Measurements from ENCODE around the gene LIPH.

LIPH gene

DNA sequence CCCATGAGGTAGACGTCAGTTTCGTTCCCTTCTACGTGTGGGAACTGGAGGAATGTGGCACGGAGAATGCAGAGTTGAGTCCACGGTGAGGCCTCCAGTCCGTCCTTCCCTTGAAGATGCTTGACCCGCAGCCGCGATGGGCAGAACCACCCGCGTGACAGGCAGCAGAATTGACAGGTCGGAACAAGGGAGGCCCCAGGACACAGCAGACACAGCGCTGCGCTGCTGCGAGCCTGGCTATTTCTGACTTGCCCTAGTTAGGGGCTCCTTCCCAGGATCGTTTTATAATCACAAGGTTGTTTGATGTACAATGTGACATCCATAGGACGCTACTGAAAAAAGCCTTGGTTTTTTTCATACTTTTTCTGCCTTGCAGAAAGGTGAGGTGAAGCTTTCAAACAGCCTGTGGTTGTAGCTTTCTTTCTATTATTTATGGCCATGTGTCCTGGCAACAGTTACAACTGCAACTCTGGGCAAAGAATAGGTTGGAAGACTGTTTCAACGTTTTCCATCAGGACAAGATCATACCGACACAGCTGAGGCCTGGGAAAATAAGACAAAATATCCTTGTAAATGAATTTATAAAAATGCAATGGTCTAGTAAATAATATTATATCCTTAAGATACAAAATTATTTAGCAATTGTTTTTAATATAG, 43.9 kb downstream of the LIPH start:
- no peak for TF ChIP-seq SIN3A (IDR thresholded peaks at IDR 0.05; ENCODE audit: borderline replicate concordance, insufficient read depth, low read length)
- TF ChIP-seq, protein P1, sequence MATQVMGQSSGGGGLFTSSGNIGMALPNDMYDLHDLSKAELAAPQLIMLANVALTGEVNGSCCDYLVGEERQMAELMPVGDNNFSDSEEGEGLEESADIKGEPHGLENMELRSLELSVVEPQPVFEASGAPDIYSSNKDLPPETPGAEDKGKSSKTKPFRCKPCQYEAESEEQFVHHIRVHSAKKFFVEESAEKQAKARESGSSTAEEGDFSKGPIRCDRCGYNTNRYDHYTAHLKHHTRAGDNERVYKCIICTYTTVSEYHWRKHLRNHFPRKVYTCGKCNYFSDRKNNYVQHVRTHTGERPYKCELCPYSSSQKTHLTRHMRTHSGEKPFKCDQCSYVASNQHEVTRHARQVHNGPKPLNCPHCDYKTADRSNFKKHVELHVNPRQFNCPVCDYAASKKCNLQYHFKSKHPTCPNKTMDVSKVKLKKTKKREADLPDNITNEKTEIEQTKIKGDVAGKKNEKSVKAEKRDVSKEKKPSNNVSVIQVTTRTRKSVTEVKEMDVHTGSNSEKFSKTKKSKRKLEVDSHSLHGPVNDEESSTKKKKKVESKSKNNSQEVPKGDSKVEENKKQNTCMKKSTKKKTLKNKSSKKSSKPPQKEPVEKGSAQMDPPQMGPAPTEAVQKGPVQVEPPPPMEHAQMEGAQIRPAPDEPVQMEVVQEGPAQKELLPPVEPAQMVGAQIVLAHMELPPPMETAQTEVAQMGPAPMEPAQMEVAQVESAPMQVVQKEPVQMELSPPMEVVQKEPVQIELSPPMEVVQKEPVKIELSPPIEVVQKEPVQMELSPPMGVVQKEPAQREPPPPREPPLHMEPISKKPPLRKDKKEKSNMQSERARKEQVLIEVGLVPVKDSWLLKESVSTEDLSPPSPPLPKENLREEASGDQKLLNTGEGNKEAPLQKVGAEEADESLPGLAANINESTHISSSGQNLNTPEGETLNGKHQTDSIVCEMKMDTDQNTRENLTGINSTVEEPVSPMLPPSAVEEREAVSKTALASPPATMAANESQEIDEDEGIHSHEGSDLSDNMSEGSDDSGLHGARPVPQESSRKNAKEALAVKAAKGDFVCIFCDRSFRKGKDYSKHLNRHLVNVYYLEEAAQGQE (IDR thresholded peaks at IDR 0.05; ENCODE audit: insufficient read depth in 1 of 2, low read depth in 2 of 2, low read length in 2 of 2): no peak
- TF ChIP-seq TAF1 (IDR thresholded peaks at IDR 0.05; ENCODE audit: borderline replicate concordance, insufficient read depth, low read length): no peak
- no peak for TF ChIP-seq POLR2AphosphoS5 (IDR thresholded peaks at IDR 0.05; ENCODE audit: low read depth, low read length)
- no peak for TF ChIP-seq FOXP2 (optimal IDR thresholded peaks at IDR 0.05; ENCODE audit: borderline replicate concordance, extremely low read depth, extremely low read length, insufficient read depth)

DNA sequence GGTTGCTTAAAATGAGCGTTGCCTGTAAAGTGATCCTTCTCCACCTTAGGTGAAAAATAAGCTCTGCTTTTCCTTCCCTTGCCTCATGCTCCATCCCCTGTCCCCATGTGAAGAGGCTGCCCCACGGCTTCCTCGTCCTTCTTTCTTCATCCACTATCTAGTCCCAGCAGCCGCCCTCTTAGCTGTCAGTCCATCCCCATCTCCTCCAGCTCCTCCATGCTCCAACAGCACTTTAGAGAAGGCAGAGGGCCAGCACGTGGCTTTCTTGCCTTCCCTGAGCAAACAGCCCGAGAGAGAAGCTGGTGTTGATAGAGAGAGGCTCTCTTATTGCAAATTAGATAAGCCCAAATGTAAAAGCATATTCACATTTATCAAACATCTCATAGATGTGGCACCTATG, 44.5 kb downstream of the LIPH start:
- TF ChIP-seq, protein P1 (IDR thresholded peaks at IDR 0.05; ENCODE audit: insufficient read depth in 1 of 2, low read depth in 2 of 2, low read length in 2 of 2): no peak
- TF ChIP-seq SIN3A (IDR thresholded peaks at IDR 0.05; ENCODE audit: borderline replicate concordance, insufficient read depth, low read length): no peak
- no peak for TF ChIP-seq TAF1 (IDR thresholded peaks at IDR 0.05; ENCODE audit: borderline replicate concordance, insufficient read depth, low read length)
- no peak for TF ChIP-seq POLR2AphosphoS5 (IDR thresholded peaks at IDR 0.05; ENCODE audit: low read depth, low read length)
- no peak for TF ChIP-seq FOXP2 (optimal IDR thresholded peaks at IDR 0.05; ENCODE audit: borderline replicate concordance, extremely low read depth, extremely low read length, insufficient read depth)

DNA sequence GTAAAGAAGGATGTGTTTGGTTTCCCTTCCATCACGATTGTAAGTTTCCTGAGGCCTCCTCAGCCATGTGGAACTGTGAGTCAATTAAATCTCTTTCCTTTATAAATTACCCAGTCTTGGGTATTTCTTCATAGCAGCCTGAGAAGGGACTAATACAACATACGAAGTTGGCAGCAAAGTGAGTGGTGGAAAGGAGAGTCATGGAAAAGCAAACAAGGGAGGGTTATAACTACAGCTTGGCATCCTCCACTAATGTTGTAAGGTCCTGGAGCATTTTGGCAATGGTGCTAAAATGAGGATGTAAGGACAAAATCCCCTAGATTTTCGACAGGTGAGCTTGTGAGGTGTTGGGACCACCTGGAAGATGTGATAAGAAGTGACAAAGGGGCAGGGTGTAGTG, 47.8 kb downstream of the LIPH start:
- TF ChIP-seq TAF1 (IDR thresholded peaks at IDR 0.05; ENCODE audit: borderline replicate concordance, insufficient read depth, low read length): no peak
- TF ChIP-seq POLR2AphosphoS5 (IDR thresholded peaks at IDR 0.05; ENCODE audit: low read depth, low read length): no peak
- TF ChIP-seq FOXP2 (optimal IDR thresholded peaks at IDR 0.05; ENCODE audit: borderline replicate concordance, extremely low read depth, extremely low read length, insufficient read depth): no peak
- TF ChIP-seq, protein P1 (IDR thresholded peaks at IDR 0.05; ENCODE audit: insufficient read depth in 1 of 2, low read depth in 2 of 2, low read length in 2 of 2): no peak
- no peak for TF ChIP-seq SIN3A (IDR thresholded peaks at IDR 0.05; ENCODE audit: borderline replicate concordance, insufficient read depth, low read length)

DNA sequence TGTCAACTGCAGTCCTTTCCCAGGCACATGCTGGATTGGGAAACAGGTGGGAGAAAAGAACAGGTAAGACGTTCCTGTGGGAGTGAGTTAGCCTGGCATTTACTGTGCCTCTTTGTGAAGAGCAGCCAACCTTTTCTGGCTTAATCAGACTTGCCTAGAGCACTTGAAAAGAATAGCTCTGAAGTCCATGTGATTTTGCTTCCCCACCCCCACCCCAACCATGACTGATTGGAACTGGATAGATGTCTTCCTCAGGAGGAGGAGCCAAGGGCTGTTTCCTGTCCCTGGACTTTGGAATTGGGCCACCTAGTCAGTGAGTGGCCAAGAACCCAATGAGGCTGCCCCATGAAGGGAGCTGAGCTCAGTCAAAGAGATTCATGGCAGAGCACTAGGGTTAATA, 48.9 kb downstream of the LIPH start:
- no peak for TF ChIP-seq POLR2AphosphoS5 (IDR thresholded peaks at IDR 0.05; ENCODE audit: low read depth, low read length)
- TF ChIP-seq TAF1 (IDR thresholded peaks at IDR 0.05; ENCODE audit: borderline replicate concordance, insufficient read depth, low read length): no peak
- no peak for TF ChIP-seq FOXP2 (optimal IDR thresholded peaks at IDR 0.05; ENCODE audit: borderline replicate concordance, extremely low read depth, extremely low read length, insufficient read depth)
- no peak for TF ChIP-seq SIN3A (IDR thresholded peaks at IDR 0.05; ENCODE audit: borderline replicate concordance, insufficient read depth, low read length)
- TF ChIP-seq, protein P1 (IDR thresholded peaks at IDR 0.05; ENCODE audit: insufficient read depth in 1 of 2, low read depth in 2 of 2, low read length in 2 of 2): no peak
